B cell (primary cell): ENCODE results near the gene CEL. TPM values are rescaled to one million over a fixed set of nuclear protein-coding genes. Genes with fewer than 3 reads are reported as not detected.

ENCODE experiments used
- ATAC-seq: fragments of 200-7000 bp; cut with Tn5 transposase; one replicate; pipeline ENCODE4 v1.10.0; 2021; ENCODE audit warnings: low read depth, mild to moderate bottlenecking, moderate number of reproducible peaks, moderate library complexity
- CTCF ChIA-PET: fragments of 350-600 bp; sonication (Branson Sonifier 250); formaldehyde crosslinking; loops from one replicate; lab custom pipeline; 2021; ENCODE audit warnings: antibody characterized with exemption, inconsistent platforms; lab: Charles Lee
- POLR2A ChIA-PET: fragments of 350-600 bp; sonication (Branson Sonifier 250); formaldehyde crosslinking; loops from one replicate; lab custom pipeline; 2021; ENCODE audit warnings: antibody characterized with exemption; lab: Charles Lee
- DNase-seq: peaks from one replicate; pipeline ENCODE4 v3.0.0; 2013
- H2AFZ ChIP-seq: 2 replicates; pipeline ENCODE4 v1.6.1; 2012; ENCODE audit warnings: mild to moderate bottlenecking, low read depth, low read length; ENCODE audit not compliant: insufficient read depth, poor library complexity, severe bottlenecking
- H3K27ac ChIP-seq, 2 donors: 1 replicate in 1 of 2; 2 replicates in 1 of 2; pipeline ENCODE4 v1.5.1; 2012 to 2013; ENCODE audit warnings: low read length in 2 of 2, mild to moderate bottlenecking in 2 of 2, moderate library complexity in 1 of 2
- H3K27me3 ChIP-seq, 4 experiments: fragments of 200-600 bp in 1 of 4; sonication (generic) in 1 of 4; replicated peaks in 1 of 4; 1 replicate in 2 of 4; 2 replicates in 2 of 4; pipeline versions ENCODE4 v1.6.1 to v1.7.0; 2013 to 2016; ENCODE audit warnings: low read length in 3 of 4, mild to moderate bottlenecking in 2 of 4, mixed read lengths in 1 of 4, moderate library complexity in 1 of 4; ENCODE audit not compliant: insufficient read depth in 4 of 4, control insufficient read depth in 3 of 4; ENCODE audit errors: control extremely low read depth in 1 of 4
- H3K36me3 ChIP-seq, 2 experiments: replicated peaks in 1 of 2; 1 replicate in 1 of 2; 2 replicates in 1 of 2; pipeline versions ENCODE4 v1.6.1 to v1.7.1; 2013; ENCODE audit warnings: low read length in 1 of 2; ENCODE audit not compliant: insufficient read depth in 2 of 2, control insufficient read depth in 1 of 2; ENCODE audit errors: control extremely low read depth in 1 of 2, extremely low read depth in 1 of 2
- H3K4me1 ChIP-seq, 2 donors: fragments of 200-600 bp in 1 of 2; sonication (generic) in 1 of 2; 1 replicate in 1 of 2; 2 replicates in 1 of 2; pipeline versions ENCODE4 v1.5.1 to v1.6.1; 2013 to 2017; ENCODE audit warnings: low read length in 2 of 2; ENCODE audit not compliant: control insufficient read depth in 2 of 2, insufficient read depth in 2 of 2
- H3K4me2 ChIP-seq: replicated peaks from 2 replicates; pipeline ENCODE3; 2012; ENCODE audit warnings: mild to moderate bottlenecking, low read depth, low read length; ENCODE audit not compliant: poor library complexity, severe bottlenecking
- H3K4me3 ChIP-seq, 5 experiments: fragments of 200-600 bp in 1 of 5; sonication (generic) in 1 of 5; 1 replicate in 3 of 5; 2 replicates in 2 of 5; pipeline versions ENCODE4 v1.5.1 to v1.7.0; 2011 to 2016; ENCODE audit warnings: low read length in 4 of 5, mild to moderate bottlenecking in 4 of 5, low read depth in 2 of 5, control low read depth in 1 of 5, moderate library complexity in 1 of 5; ENCODE audit not compliant: insufficient read depth in 1 of 5; ENCODE audit errors: control extremely low read depth in 1 of 5, extremely low read depth in 1 of 5
- H3K79me2 ChIP-seq: fragments of 200-600 bp; sonication (generic); one replicate; pipeline ENCODE4 v1.6.0; 2016; ENCODE audit warnings: low read length; ENCODE audit not compliant: control insufficient read depth, insufficient read depth
- H3K9ac ChIP-seq: fragments of 200-600 bp; sonication (generic); 2 replicates; pipeline ENCODE4 v1.6.1; 2017; ENCODE audit warnings: mild to moderate bottlenecking, low read length, moderate library complexity
- H3K9me3 ChIP-seq, 3 donors: one replicate each; pipeline versions ENCODE4 v1.6.1 to v1.7.1; 2013; ENCODE audit warnings: low read length in 2 of 3; ENCODE audit not compliant: control insufficient read depth in 2 of 3, insufficient read depth in 1 of 3; ENCODE audit errors: control extremely low read depth in 1 of 3
- H4K20me1 ChIP-seq: 2 replicates; pipeline ENCODE4 v1.6.0; 2012; ENCODE audit warnings: mild to moderate bottlenecking, low read length; ENCODE audit not compliant: insufficient read depth, control insufficient read depth, poor library complexity, severe bottlenecking
- H3K27ac Mint-ChIP-seq: one replicate; pipeline ENCODE4 v1.8.0; 2021; ENCODE audit warnings: mixed read lengths
- H3K27me3 Mint-ChIP-seq: one replicate; pipeline ENCODE4 v1.8.0; 2021; ENCODE audit warnings: mixed read lengths
- H3K4me1 Mint-ChIP-seq: one replicate; pipeline ENCODE4 v1.8.0; 2021; ENCODE audit warnings: mixed read lengths
- H3K4me3 Mint-ChIP-seq: one replicate; pipeline ENCODE4 v1.8.0; 2021; ENCODE audit warnings: mixed read lengths
- H3K9me3 Mint-ChIP-seq: one replicate; pipeline ENCODE4 v1.8.0; 2022; ENCODE audit warnings: mixed read lengths; ENCODE audit not compliant: insufficient read depth
- CTCF ChIP-seq: fragments of 200-600 bp; IDR thresholded peaks from one replicate; pipeline ENCODE4 v1.8.0; 2022; ENCODE audit warnings: antibody characterized with exemption, mild to moderate bottlenecking
- EZH2 ChIP-seq: IDR thresholded peaks from 2 replicates; pipeline ENCODE4 v1.6.1; 2012; ENCODE audit warnings: borderline replicate concordance, low read depth, mild to moderate bottlenecking, moderate library complexity, low read length; ENCODE audit not compliant: insufficient read depth, poor library complexity, severe bottlenecking
- WGBS: methylation state at CpG from one replicate; pipeline ENCODE4 v1.1.5; 2013; ENCODE audit warnings: missing lambda C conversion rate; ENCODE audit not compliant: insufficient coverage; 5-methylcytosine and 5-hydroxymethylcytosine counted together
- intact Hi-C: fragments of 100-400 bp; cut with micrococcal nuclease; formaldehyde crosslinking; loops from one replicate; pipeline ENCODE4 v1.10.0; 2022
- polyA plus RNA-seq: library from polyadenylated mRNA; depleted of rRNA; stranded (reverse); fragments of >200 nt; gene quantifications from 2 replicates; pipeline ENCODE4 v1.2.3, GENCODE V29; 2012
- small RNA-seq: library from RNA; depleted of rRNA; stranded (forward); fragments of <200 nt; gene quantifications from one replicate; pipeline ENCODE3, GENCODE V24; 2012; ENCODE audit warnings: low replicate concordance, low read depth; ENCODE audit not compliant: insufficient read length
- total RNA-seq, 2 donors: library from RNA; stranded (reverse); fragments of 120-200 nt in 1 of 2; gene quantifications; 1 replicate in 1 of 2; 2 replicates in 1 of 2; pipeline versions ENCODE4 v1.2.3 to v1.2.4, GENCODE V29; 2013 to 2022

The CEL gene
- total and polyA plus RNA-seq, 2 donors (not counting 1 experiment from before 2014, with no cell fraction given): 0.51 to 0.57 TPM

DNA sequence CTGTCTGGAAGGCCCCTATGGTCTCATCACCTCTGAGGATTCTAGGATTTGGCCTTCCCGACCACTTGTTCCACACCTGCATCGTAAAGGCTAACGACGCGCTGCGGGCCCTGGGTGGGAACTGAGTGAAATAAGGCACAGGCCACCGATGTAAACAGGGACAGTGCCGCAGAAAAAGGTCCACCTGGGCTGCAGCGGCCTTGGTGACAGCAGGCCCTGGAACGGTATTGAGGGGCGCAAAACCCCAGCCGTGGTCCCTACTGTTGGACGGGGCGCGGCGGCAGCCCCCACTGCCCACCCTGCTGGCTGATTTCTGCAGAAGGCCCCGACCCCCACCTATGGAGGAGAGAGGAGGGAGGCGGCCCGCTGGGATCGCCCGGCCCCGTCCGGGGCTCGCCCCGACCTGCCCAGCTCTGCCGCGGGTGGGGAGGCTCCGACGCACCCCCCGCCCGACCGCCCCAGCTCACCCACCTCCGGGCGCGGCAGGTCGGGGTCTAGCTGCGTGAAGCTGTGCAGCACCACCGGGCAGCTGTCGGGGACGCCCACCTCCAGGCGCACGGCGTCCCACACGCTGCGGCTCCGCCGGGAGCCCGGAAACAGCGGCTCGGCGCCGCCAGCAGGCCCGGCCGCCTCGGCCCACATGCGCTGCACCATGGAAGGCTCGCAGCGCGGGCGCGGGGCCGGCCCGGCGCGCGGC, 58.9 kb downstream of the CEL start:
- no peak for ATAC-seq
- H2AFZ ChIP-seq: peak overlapping the region; percentile 28

More for the DNA sequence above, 58.9 kb downstream of the CEL start:
- peaks cover 52% of the 10 kb centered on the region for H3K79me2 ChIP-seq
- peaks cover 61% of the 10 kb centered on the region for H3K4me1 Mint-ChIP-seq
- no peaks in the 10 kb centered on the region for H3K9me3 ChIP-seq
- DNase-seq: no peak
- ChIA-PET CTCF (interaction anchor here (2.2 to 3.1 kb wide), 3 partner anchors 17 to 27 kb away, joined by 11 to 23 read pairs (median 16); no protein-coding TSS in a partner anchor), POLR2A (interaction anchor here (0.6 to 2.8 kb wide), 6 partner anchors 10 to 489 kb away, joined by 3 to 12 read pairs (median 6); partner anchors contain the start of gene FAM163B)
- H4K20me1 ChIP-seq: peaks cover 44% of the 10 kb centered on the region
- WGBS: 2% methylated on average over 59 of the region's 66 CpGs
- peak overlapping the region in 1 of 2 donors; percentile 76 for H3K27ac ChIP-seq
- TF ChIP-seq EZH2 (no peak), CTCF (no peak)
- H3K9ac ChIP-seq: peak overlapping the region; percentile 78
- no peaks in the 10 kb centered on the region for H3K27me3 ChIP-seq
- H3K9me3 Mint-ChIP-seq: no peaks in the 10 kb centered on the region
- intact Hi-C loops: loop anchor here (1.0 kb wide), 5 partner anchors 8 to 29 kb away; no protein-coding TSS in a partner anchor
- peak overlapping the region; percentile 100 for H3K4me2 ChIP-seq
- H3K4me1 ChIP-seq: peaks cover 27 to 45% of the 10 kb centered on the region in 2 donors
- no peaks in the 10 kb centered on the region for H3K27me3 Mint-ChIP-seq
- H3K36me3 ChIP-seq: no peaks in the 10 kb centered on the region
- H3K4me3 Mint-ChIP-seq: peak overlapping the region; percentile 86
- H3K4me3 ChIP-seq: peak overlapping the region; percentile 4 to 75 (median 56)
- H3K27ac Mint-ChIP-seq: peak overlapping the region; percentile 83

Small RNA genes within 50 kb of the gene (small RNA-seq; reads per million reads assigned to genes)
- not detected for gene MIR6877

Other genes starting within 250 kb of the CEL start
- gene AK8, start 183.7 kb upstream of the CEL start, total RNA-seq: 1.9 and 4.4 TPM in 2 replicates
- 1.8 and 8.6 TPM in 2 replicates for gene AK8, start 183.7 kb upstream of the CEL start, polyA plus RNA-seq
- 2.4 and 2.8 TPM in 2 replicates for gene SPACA9, start 183.1 kb upstream of the CEL start, total RNA-seq
- 2.9 and 4.5 TPM in 2 replicates for gene SPACA9, start 183.1 kb upstream of the CEL start, polyA plus RNA-seq
- gene TSC1, start 117.4 kb upstream of the CEL start, total RNA-seq: 102 and 108 TPM in 2 replicates
- gene TSC1, start 117.4 kb upstream of the CEL start, polyA plus RNA-seq: 34.4 and 45.6 TPM in 2 replicates
- 0.85 TPM in 1 of 2 replicates, not detected in the other for gene GFI1B, start 83.3 kb upstream of the CEL start, total RNA-seq
- gene GFI1B, start 83.3 kb upstream of the CEL start, polyA plus RNA-seq: 0.09 and 0.63 TPM in 2 replicates
- gene GTF3C5, start 31.0 kb upstream of the CEL start, total RNA-seq: 77.3 and 80.5 TPM in 2 replicates
- 91.2 and 101 TPM in 2 replicates for gene GTF3C5, start 31.0 kb upstream of the CEL start, polyA plus RNA-seq
- 55.7 and 62.4 TPM in 2 replicates for gene RALGDS, start 59.3 kb downstream of the CEL start, total RNA-seq
- gene RALGDS, start 59.3 kb downstream of the CEL start, polyA plus RNA-seq: 87.9 and 88.0 TPM in 2 replicates
- gene GBGT1, start 101.9 kb downstream of the CEL start, total RNA-seq: 52.7 and 57.9 TPM in 2 replicates
- gene GBGT1, start 101.9 kb downstream of the CEL start, polyA plus RNA-seq: 15.2 and 19.6 TPM in 2 replicates
- gene OBP2B, start 147.3 kb downstream of the CEL start, total RNA-seq: not detected in 2 replicates
- gene OBP2B, start 147.3 kb downstream of the CEL start, polyA plus RNA-seq: not detected in 2 replicates
- gene ABO, start 213.2 kb downstream of the CEL start, total RNA-seq: not detected in 2 replicates
- not detected in 2 replicates for gene ABO, start 213.2 kb downstream of the CEL start, polyA plus RNA-seq